ENCODE measurements around the gene TACC3. TPM values are rescaled to one million over a fixed set of nuclear protein-coding genes. Genes with fewer than 3 reads are reported as not detected.

TACC3 gene
- total RNA-seq, 1 donor: 4.0 TPM

GRCh38 chr4:1739358-1739757, 18.0 kb downstream of the TACC3 start:
- Histone ChIP-seq H4K20me1 (ENCODE audit: insufficient read depth, low read length) (no peaks in the 10 kb centered on the region), H3K9me3 (ENCODE audit: low read depth, low read length) (peaks cover 11% of the 10 kb centered on the region), H3K4me3 (ENCODE audit: insufficient read depth, low read length) (no peak overlapping the region), H3K4me1 (ENCODE audit: insufficient read depth, low read length) (no peaks in the 10 kb centered on the region), H3K27me3 (ENCODE audit: insufficient read depth, low read length) (no peaks in the 10 kb centered on the region), H3K36me3 (ENCODE audit: insufficient read depth, low read length) (peaks cover 53% of the 10 kb centered on the region), H3K4me2 (ENCODE audit: insufficient read depth, low read length) (no peak overlapping the region), H3K27ac (ENCODE audit: low read depth, low read length) (no peak overlapping the region), H3K79me2 (ENCODE audit: insufficient read depth, low read length) (no peaks in the 10 kb centered on the region), H2AFZ (ENCODE audit: low read length) (no peak overlapping the region)
- TF ChIP-seq CTCF (IDR thresholded peaks at IDR 0.05; ENCODE audit: extremely low read depth, low read depth, low read length): no peak
- DNase-seq (ENCODE audit: insufficient read length, low spot score, missing footprints): no peak

GRCh38 chr4:1740021-1740545, 18.8 kb downstream of the TACC3 start:
- Histone ChIP-seq H3K4me1 (ENCODE audit: insufficient read depth, low read length) (no peaks in the 10 kb centered on the region), H3K4me3 (ENCODE audit: insufficient read depth, low read length) (no peak overlapping the region), H3K36me3 (ENCODE audit: insufficient read depth, low read length) (peaks cover 51% of the 10 kb centered on the region), H3K27me3 (ENCODE audit: insufficient read depth, low read length) (no peaks in the 10 kb centered on the region), H3K4me2 (ENCODE audit: insufficient read depth, low read length) (no peak overlapping the region), H3K9me3 (ENCODE audit: low read depth, low read length) (peaks cover 11% of the 10 kb centered on the region), H2AFZ (ENCODE audit: low read length) (no peak overlapping the region), H3K79me2 (ENCODE audit: insufficient read depth, low read length) (no peaks in the 10 kb centered on the region), H3K27ac (ENCODE audit: low read depth, low read length) (no peak overlapping the region), H4K20me1 (ENCODE audit: insufficient read depth, low read length) (no peaks in the 10 kb centered on the region)
- no peak for DNase-seq (ENCODE audit: insufficient read length, low spot score, missing footprints)
- TF ChIP-seq CTCF (IDR thresholded peaks at IDR 0.05; ENCODE audit: extremely low read depth, low read depth, low read length): no peak

- H3K4me2 ChIP-seq (ENCODE audit: insufficient read depth, low read length): no peak overlapping the region
- H3K27me3 ChIP-seq (ENCODE audit: insufficient read depth, low read length): no peaks in the 10 kb centered on the region
- TF ChIP-seq CTCF (IDR thresholded peaks at IDR 0.05; ENCODE audit: extremely low read depth, low read depth, low read length): no peak
- no peaks in the 10 kb centered on the region for H4K20me1 ChIP-seq (ENCODE audit: insufficient read depth, low read length)
- H2AFZ ChIP-seq (ENCODE audit: low read length): no peak overlapping the region
- peaks cover 11% of the 10 kb centered on the region for H3K9me3 ChIP-seq (ENCODE audit: low read depth, low read length)
- no peaks in the 10 kb centered on the region for H3K79me2 ChIP-seq (ENCODE audit: insufficient read depth, low read length)
- DNase-seq (ENCODE audit: insufficient read length, low spot score, missing footprints): no peak
- H3K4me3 ChIP-seq (ENCODE audit: insufficient read depth, low read length): no peak overlapping the region
- H3K36me3 ChIP-seq (ENCODE audit: insufficient read depth, low read length): peaks cover 50% of the 10 kb centered on the region
- no peak overlapping the region for H3K27ac ChIP-seq (ENCODE audit: low read depth, low read length)
- H3K4me1 ChIP-seq (ENCODE audit: insufficient read depth, low read length): no peaks in the 10 kb centered on the region
Observed at GRCh38 chr4:1741208-1741607, 19.9 kb downstream of the TACC3 start.

GRCh38 chr4:1743551-1743950, 22.2 kb downstream of the TACC3 start:
- Histone ChIP-seq H2AFZ (ENCODE audit: low read length) (no peak overlapping the region), H3K4me2 (ENCODE audit: insufficient read depth, low read length) (no peak overlapping the region), H3K27ac (ENCODE audit: low read depth, low read length) (no peak overlapping the region), H4K20me1 (ENCODE audit: insufficient read depth, low read length) (no peaks in the 10 kb centered on the region), H3K9me3 (ENCODE audit: low read depth, low read length) (peaks cover under 1% of the 10 kb centered on the region), H3K27me3 (ENCODE audit: insufficient read depth, low read length) (no peaks in the 10 kb centered on the region), H3K4me3 (ENCODE audit: insufficient read depth, low read length) (no peak overlapping the region), H3K79me2 (ENCODE audit: insufficient read depth, low read length) (no peaks in the 10 kb centered on the region), H3K36me3 (ENCODE audit: insufficient read depth, low read length) (peaks cover 32% of the 10 kb centered on the region), H3K4me1 (ENCODE audit: insufficient read depth, low read length) (no peaks in the 10 kb centered on the region)
- no peak for DNase-seq (ENCODE audit: insufficient read length, low spot score, missing footprints)
- no peak for TF ChIP-seq CTCF (IDR thresholded peaks at IDR 0.05; ENCODE audit: extremely low read depth, low read depth, low read length)
